GM19239 (cell line): ENCODE results near the gene ACOD1.

Experiments
- DNase-seq: peaks from one replicate; pipeline ENCODE4 v3.0.0; 2011; ENCODE audit warnings: low spot score; ENCODE audit not compliant: insufficient read length
- FAIRE-seq: peaks from 2 replicates; lab custom pipeline; 2011; peaks lifted over from hg19 to GRCh38; lab: Jason Lieb, UNC

Gene ACOD1

DNA sequence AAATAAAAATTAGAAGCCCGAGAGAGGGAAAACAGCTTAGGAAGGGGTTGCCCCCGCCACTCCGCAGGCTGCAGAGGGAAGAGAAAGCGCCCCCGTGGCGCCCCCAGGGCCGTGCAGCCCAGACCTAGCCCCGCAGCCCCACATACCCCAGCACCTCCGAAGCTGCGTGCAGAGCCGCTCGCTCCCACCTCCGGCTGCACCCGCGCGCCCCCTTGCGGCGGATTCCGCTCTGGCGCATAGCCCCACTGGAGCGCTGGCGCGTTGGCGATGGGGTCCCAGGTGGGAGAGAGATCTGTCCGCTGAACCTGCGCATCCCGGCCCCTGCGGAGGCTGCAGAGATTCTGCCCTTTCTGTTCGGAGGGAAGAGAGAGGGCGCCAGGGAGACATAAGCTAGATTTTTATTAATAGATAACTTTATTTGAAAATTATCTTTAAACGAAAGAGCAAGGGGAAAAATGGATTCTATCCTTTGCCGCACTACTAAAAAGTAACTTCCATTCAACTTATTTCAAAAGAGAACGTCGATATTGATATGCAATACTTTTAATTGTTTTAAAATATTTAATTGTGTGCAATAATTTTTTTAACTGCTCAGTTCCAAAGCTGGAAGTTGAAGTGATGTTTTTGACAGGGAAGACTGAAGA lies 31.9 kb downstream of the ACOD1 start:
- FAIRE-seq (peak; percentile 85), DNase-seq (peak; percentile 86)

DNA sequence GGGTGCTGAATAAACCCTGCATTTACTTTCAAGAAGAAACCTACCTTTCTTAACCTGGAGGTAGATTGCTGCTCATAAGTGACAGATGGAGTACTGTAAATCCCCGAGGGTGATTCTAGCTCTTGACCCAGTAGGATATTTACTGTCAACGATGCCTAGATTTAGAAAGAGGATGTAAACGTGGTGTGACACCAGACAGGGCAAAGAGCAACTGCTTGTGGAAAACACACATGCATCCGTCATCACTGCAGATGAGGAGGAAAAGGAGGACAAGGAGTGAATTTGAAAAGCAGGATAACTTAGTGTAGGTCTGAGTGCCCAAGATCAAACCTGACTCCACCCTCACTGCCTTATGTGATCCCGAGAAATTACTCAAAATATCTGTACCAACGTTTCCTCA lies 33.8 kb downstream of the ACOD1 start:
- FAIRE-seq (no peak), DNase-seq (no peak)

DNA sequence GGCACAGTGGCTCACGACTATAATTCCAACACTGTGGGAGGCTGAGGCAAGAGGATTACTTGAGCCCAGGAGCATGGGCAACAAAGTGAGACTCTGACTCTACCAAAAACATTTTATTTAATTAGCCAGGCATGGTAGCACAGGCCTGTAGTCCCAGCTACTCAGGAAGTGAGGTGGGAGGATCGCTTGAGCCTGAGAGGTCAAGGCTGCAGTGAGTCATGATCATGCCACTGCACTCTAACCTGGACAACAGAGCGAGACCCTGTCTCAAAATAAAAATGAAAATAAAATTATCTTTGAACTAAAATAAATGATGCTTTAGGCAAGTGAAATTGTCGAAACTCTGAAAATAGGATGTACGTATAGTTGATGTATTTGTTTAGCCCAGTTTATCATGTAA lies 35.4 kb downstream of the ACOD1 start:
- FAIRE-seq = no peak
- no peak for DNase-seq

DNA sequence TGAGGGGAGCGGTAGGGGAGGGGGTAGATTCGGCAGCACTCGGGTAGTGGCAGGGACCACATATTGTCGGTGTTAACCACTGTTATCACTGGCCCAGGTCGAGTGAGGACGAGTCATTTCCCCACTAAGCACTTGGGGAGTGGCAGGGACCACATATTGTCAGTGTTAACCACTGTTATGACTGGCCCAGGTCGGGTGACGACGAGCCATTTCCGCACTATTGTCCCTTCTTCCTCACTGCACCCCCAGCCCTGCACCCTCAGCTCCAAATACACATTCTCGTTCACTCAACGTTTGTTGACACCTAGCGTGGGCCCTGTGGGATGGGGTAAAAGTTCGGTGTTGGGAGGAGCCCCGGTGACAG lies 43.1 kb downstream of the ACOD1 start:
- FAIRE-seq (no peak), DNase-seq (peak; percentile 21)

DNA sequence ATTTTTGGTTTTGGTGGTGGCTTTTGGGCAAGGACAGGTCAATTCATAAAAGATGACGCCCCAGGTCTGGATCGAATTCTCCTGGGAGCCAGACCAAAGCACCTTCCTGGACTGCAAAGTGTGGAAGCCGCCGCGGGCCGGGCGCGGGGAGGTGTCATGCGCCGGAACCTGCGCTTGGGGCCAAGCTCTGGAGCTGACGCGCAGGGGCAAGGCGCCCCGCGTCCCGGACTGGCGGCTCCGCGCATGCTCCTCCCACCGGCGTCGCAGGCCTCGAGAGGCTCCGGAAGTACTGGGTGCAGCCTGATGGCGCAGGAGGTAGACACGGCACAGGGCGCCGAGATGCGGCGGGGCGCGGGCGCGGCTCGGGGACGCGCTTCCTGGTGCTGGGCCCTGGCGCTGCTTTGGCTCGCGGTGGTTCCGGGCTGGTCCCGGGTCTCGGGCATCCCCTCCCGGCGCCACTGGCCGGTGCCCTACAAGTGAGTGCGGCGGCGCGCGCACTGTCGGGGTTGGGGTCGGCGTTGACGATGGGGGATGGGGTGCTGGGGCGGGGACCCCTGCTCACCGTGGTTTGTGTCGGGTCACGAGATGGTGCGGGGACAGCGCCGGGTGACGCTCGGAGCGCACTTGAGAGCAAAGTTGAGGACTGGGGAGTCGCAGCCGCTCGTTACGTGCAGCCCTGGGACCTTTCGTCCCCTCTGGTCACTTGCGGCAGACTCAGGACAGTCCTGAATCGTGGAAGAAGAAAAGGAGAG lies 43.7 kb downstream of the ACOD1 start, which contains the start of gene CLN5:
CLN5 (plus strand) TSS at position 286 of the 752 bp plus-strand sequence; CDS start at position 304, 18 bp downstream.
- peak; percentile 87 for FAIRE-seq
- DNase-seq = peak; percentile 88

DNA sequence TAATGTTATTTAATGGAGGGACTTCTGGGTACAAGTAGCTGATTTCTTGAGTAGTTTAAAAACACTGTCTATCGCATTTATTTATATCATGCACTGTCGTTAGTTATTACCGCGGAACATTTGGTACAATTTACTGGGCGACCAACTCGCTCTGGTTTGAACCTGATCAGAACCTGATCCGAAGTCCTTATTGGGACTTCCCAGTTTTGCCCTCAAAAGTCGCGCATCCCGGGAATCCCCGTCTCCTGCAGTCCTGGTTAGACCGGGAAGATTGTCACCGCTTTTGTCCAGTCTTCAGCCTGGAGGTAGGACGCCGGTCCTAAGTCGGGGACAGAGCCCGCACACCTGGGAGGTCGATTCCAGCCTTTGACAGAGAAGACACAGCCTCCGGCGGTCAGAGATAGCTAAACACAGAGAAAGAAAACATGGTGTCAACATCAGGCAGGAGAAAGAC lies 44.3 kb downstream of the ACOD1 start:
- DNase-seq (no peak), FAIRE-seq (peak; percentile 28)

DNA sequence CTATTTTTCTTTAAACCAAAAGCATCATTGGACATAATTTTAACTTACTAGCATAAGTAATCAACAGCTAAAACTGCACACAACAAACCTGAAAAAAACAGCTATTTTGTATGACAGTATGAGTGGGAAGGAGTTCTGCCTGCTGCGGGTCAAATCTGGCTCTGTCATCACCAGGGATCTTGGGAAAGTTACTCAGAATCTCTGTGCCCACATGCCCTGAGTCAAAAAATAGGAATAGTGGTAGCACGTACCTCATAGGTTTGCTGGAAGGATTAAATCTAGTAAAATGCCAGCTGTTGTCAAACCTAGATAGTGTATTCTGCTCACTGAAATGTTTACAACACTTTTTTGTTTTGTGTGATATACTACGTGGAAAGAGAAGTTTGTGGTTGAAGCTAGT lies 44.7 kb downstream of the ACOD1 start:
- FAIRE-seq = peak; percentile 58
- no peak for DNase-seq

DNA sequence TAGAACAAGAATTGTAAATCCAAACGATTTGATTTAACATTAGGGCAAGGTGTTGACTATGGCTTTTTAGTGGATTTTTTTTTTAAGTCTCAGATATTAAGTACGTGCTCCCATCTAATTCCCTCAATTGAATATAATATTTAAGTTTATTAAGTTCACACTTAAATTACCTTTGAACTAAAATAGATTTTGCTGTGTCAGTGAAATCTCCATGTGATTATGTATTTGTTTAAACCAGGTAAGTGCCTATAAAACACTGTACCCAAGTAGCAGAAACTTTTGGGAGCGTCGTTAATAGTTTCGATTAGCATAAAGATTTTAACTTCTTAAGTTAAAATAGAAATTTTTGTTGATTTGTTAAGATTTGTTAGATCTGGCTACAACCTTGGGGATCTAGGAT lies 45.2 kb downstream of the ACOD1 start:
- FAIRE-seq (no peak), DNase-seq (no peak)

DNA sequence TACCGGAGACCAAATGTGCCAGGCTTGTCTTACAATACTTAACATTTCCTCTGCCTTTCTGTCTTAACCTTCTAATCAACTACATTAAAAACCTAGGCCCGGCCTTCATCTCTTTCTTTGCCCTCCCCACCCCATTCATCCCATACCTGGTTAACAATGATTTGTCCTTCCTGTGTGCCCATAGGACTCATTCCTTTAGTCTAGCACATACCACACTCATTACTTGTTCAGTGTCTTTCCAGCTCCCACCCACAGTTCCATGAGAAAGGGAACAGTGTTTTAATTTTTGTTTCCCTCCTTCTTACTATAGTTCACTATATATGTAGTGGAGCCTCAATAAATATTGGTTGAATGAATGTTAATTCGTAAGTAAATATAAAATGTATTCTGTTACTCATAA lies 46.0 kb downstream of the ACOD1 start:
- no peak for DNase-seq
- FAIRE-seq = no peak

DNA sequence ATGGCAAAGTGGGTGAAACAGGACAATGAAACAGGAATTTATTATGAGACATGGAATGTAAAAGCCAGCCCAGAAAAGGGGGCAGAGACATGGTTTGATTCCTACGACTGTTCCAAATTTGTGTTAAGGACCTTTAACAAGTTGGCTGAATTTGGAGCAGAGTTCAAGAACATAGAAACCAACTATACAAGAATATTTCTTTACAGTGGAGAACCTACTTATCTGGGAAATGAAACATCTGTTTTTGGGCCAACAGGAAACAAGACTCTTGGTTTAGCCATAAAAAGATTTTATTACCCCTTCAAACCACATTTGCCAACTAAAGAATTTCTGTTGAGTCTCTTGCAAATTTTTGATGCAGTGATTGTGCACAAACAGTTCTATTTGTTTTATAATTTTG lies 52.2 kb downstream of the ACOD1 start:
- DNase-seq (no peak), FAIRE-seq (peak; percentile 66)

DNA sequence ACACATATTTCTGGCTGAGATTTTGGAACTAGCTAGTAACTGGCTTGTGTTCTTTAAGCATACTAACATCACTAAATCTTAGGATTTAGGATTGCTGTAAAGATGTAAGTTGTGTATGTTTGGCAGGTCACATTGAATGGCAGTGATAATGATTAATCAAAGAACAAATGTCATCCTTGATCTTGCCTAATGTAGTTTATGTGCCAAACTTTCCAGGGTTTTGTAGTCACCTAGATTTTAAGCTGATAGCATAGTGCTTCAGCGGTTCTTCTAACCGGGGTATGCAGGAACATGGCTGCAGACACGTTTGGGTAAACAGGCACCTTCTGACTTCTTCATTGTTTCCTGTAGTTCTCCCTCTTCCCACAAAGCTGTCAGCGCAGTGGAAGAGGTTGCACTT lies 53.2 kb downstream of the ACOD1 start:
- peak; percentile 60 for FAIRE-seq
- no peak for DNase-seq

DNA sequence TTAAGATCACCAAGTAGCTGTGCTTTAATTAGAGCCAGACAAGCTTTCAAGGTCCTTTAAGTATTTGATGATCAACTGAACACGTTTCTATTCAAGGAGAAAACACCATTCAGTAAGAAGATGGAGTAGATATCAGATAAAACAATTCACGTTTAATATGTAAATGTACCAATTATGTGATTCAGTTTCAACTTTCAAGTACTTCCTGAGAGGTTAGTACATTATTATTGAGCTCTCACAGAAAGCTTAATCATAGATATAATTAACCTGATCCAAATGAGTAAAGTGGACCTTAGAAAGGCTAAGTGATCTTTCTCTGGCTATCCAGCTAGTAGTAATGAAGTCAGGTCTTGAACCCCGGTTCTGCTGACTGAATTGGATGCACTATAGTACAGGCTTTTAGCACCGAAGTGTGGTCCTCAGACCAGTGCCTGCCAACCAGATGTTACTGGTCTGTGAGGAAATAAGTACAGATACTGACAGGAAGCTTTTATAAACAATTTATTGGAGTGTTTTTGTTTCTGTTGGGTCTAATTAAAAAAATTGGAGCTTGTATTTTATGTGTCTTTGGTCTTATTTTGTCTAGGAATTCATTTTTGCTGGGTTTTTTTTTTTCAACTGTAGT lies 53.8 kb downstream of the ACOD1 start:
- FAIRE-seq = no peak

DNA sequence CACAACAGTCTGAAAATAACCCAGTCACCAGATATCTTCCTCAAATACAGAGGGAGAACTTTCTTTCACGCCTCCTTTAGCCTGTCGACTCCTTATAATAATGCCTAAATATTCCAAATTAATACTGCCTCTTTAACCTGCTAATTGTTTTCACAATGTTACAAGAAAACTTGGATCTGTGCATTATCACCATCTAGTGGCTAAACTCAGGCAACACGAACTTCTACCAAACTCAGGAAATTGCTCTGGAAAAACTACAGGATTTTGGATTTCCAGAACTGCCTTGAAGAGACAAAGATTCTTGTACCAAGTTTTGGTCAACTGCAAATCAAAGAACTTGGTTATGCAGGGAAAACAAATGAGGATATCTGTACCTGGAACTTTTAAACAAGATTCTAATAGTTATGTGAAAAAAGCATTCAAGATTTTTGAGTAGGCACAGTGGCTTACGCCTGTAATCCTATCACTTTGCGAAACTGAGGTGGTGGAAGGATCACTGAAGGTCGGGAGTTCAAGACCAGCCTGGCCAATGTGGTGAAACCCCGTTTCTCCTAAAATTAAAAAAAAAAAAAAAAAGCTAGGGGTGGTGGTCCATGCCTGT lies 54.4 kb downstream of the ACOD1 start:
- DNase-seq (no peak), FAIRE-seq (peak; percentile 79)

More for the DNA sequence above, 53.8 kb downstream of the ACOD1 start:
- DNase-seq = no peak
